GM20000 (cell line): ENCODE results near the gene OTOG.
"Not testable (repeated sequence)": the region's sequence is repeated elsewhere in the genome, so short reads cannot be mapped to it uniquely, and the experiment has no call there.

Experiments used
- DNase-seq: peaks from one replicate; pipeline ENCODE4 v3.0.0; 2012; ENCODE audit warnings: low spot score
- CTCF ChIP-seq: IDR thresholded peaks from 2 replicates; pipeline ENCODE4 v1.5.1; 2012; ENCODE audit warnings: mild to moderate bottlenecking, control low read depth; ENCODE audit errors: extremely low read depth, missing control alignments

The OTOG gene

GRCh38 chr11:17611503-17612220 lies 64.6 kb downstream of the OTOG start:
- no peak for DNase-seq
- no peak for TF ChIP-seq CTCF

GRCh38 chr11:17612221-17613188 lies 65.4 kb downstream of the OTOG start:
- TF ChIP-seq CTCF, result no peak
- DNase-seq, result no peak

GRCh38 chr11:17613428-17613962 lies 66.4 kb downstream of the OTOG start:
- DNase-seq, result no peak
- TF ChIP-seq CTCF, result no peak

GRCh38 chr11:17613983-17614382 lies 66.9 kb downstream of the OTOG start:
- no peak for TF ChIP-seq CTCF
- DNase-seq, result no peak

- not testable (repeated sequence) for DNase-seq
These were observed 75.7 kb downstream of the OTOG start for GRCh38 chr11:17622711-17623110.

- DNase-seq, result no peak
- TF ChIP-seq CTCF, result no peak
These were observed 82.1 kb downstream of the OTOG start for GRCh38 chr11:17629113-17629512.

GRCh38 chr11:17630936-17631335 lies 83.9 kb downstream of the OTOG start:
- no peak for TF ChIP-seq CTCF
- no peak for DNase-seq
